Tibial nerve (tissue), 4 donors: ENCODE data around the gene THSD4.

ENCODE experiments used
- CTCF ChIP-seq, 5 experiments: fragments of 200-600 bp in 3 of 5; fragments of 450-650 bp in 2 of 5; sonication (generic) in 3 of 5; IDR thresholded peaks; one replicate each; pipeline ENCODE4 v1.5.1; 2016 to 2019; ENCODE audit warnings: antibody characterized with exemption in 5 of 5, mild to moderate bottlenecking in 3 of 5, moderate library complexity in 2 of 5
- EP300 ChIP-seq, 2 donors: sonication (generic); formaldehyde crosslinking; IDR thresholded peaks; one replicate each; pipeline ENCODE4 v1.6.1; 2017; ENCODE audit warnings: antibody characterized with exemption in 2 of 2, mild to moderate bottlenecking in 1 of 2
- POLR2A ChIP-seq, 2 donors: fragments of 450-650 bp; IDR thresholded peaks; one replicate each; pipeline ENCODE4 v1.6.1; 2017; ENCODE audit warnings: antibody characterized with exemption in 2 of 2, mild to moderate bottlenecking in 2 of 2, moderate library complexity in 2 of 2

- TF ChIP-seq POLR2A (IDR thresholded peaks at IDR 0.05) (no peak), EP300 (IDR thresholded peaks at IDR 0.05) (no peak), CTCF (IDR thresholded peaks at IDR 0.05) (no peak)
Measured at GRCh38 chr15:71648095-71648494, 532.8 kb downstream of the THSD4 start.
